GM12865 (cell line): ENCODE results near the gene MYG1.
A peak's percentile ranks its signal among the peaks of the same experiment; 100 is the strongest.

ENCODE experiments used
- DNase-seq: peaks from one replicate; pipeline ENCODE4 v3.0.0; 2010; ENCODE audit warnings: low read depth
- H3K4me3 ChIP-seq: 2 replicates; pipeline ENCODE4 v1.5.1; 2011; ENCODE audit warnings: mild to moderate bottlenecking, low read depth, low read length, control low read depth
- TF ChIP-seq, protein P1 (sequence below): IDR thresholded peaks from 2 replicates; pipeline ENCODE4 v1.5.1; 2011; ENCODE audit warnings: low read length, control low read depth, low read depth, inconsistent platforms; ENCODE audit not compliant: insufficient read depth; ENCODE audit errors: missing control alignments

The MYG1 gene

DNA sequence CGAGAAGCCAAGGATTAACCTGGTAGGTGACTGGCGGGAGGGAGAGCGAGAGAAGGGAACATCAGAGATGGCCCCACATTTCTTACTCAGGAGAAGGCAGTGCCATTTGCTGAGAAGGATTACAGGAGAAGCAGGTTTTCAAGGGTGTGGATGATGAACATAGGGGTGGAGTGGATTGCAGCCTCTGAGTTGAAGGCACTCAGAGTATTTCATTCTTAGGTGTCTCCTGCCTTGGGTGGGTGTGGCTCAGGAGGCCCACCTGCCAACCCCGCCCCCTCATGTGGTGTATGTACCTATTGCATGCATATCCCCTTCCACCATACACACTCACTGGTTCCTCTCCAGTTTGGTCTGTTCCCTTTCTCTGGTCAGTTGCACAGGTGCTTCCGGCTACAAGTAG lies 25.1 kb upstream of the MYG1 start:
- DNase-seq: no peak
- TF ChIP-seq, protein P1, sequence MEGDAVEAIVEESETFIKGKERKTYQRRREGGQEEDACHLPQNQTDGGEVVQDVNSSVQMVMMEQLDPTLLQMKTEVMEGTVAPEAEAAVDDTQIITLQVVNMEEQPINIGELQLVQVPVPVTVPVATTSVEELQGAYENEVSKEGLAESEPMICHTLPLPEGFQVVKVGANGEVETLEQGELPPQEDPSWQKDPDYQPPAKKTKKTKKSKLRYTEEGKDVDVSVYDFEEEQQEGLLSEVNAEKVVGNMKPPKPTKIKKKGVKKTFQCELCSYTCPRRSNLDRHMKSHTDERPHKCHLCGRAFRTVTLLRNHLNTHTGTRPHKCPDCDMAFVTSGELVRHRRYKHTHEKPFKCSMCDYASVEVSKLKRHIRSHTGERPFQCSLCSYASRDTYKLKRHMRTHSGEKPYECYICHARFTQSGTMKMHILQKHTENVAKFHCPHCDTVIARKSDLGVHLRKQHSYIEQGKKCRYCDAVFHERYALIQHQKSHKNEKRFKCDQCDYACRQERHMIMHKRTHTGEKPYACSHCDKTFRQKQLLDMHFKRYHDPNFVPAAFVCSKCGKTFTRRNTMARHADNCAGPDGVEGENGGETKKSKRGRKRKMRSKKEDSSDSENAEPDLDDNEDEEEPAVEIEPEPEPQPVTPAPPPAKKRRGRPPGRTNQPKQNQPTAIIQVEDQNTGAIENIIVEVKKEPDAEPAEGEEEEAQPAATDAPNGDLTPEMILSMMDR: no peak
- no peak overlapping the region for H3K4me3 ChIP-seq

DNA sequence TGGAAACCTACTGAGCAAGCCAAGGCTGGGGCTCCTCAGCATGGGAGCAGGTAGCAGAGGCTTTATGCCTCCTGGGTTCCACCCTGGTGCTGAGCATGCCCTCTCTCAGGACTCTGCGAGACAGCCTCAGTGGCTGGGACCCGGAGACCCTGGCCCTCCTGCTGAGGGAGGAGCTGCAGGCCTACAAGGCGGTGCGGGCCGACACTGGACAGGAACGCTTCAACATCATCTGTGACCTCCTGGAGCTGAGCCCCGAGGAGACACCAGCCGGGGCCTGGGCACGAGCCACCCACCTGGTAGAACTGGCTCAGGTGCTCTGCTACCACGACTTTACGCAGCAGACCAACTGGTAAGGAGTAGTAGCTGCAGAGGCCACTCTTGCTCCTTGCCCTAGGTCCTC lies 23.0 kb upstream of the MYG1 start:
- TF ChIP-seq, protein P1: no peak
- H3K4me3 ChIP-seq: no peak overlapping the region
- DNase-seq: no peak

DNA sequence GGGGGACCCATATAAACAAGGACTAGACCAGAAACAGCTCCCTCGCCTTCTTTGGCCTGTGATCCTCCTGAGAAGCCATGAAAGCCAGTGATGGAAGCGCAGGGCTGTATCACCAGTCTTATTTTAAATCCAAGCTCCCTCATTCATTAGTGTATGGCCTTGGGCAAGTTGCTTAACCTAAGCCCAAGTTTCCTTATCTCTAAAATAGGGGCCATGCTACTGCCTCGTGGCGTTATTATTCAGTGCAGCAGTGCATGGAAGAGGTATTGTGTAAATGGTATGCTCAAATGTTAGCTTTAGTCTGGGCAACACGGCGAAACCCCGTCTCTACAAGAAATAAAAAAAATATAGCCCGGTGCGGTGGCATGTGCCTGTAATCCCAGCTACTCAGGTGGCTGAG lies 21.5 kb upstream of the MYG1 start:
- no peak for DNase-seq
- TF ChIP-seq, protein P1: no peak
- no peak overlapping the region for H3K4me3 ChIP-seq

GRCh38 chr12:53279283-53279869 lies 20.1 kb upstream of the MYG1 start:
- DNase-seq: no peak
- TF ChIP-seq, protein P1: no peak
- H3K4me3 ChIP-seq: no peak overlapping the region

- H3K4me3 ChIP-seq: no peak overlapping the region
- no peak for DNase-seq
- TF ChIP-seq, protein P1: no peak
These were observed 19.5 kb upstream of the MYG1 start for GRCh38 chr12:53279888-53280498.

- H3K4me3 ChIP-seq: no peak overlapping the region
- DNase-seq: no peak
- TF ChIP-seq, protein P1: no peak
These were observed 13.0 kb upstream of the MYG1 start for GRCh38 chr12:53286448-53286847.

- no peak overlapping the region for H3K4me3 ChIP-seq
- peak; percentile 83 for DNase-seq
- TF ChIP-seq, protein P1: peak; percentile 67
These were observed 11.7 kb upstream of the MYG1 start for GRCh38 chr12:53287741-53288216.
